Smooth muscle cell (in vitro differentiated cells): ENCODE results near the gene CYTH4. TPM values are rescaled to one million over a fixed set of nuclear protein-coding genes. Genes with fewer than 3 reads are reported as not detected.

Source experiments
- DNase-seq: peaks from one replicate; lab custom pipeline; 2025; ENCODE audit not compliant: unreplicated experiment; lab: John Stamatoyannopoulos, UW
- H2AFZ ChIP-seq: fragments of 200-600 bp; sonication (generic); 2 replicates; pipeline ENCODE4 v1.6.0; 2016; ENCODE audit warnings: antibody characterized with exemption, low read depth, mild to moderate bottlenecking
- H3F3A ChIP-seq: fragments of 200-600 bp; sonication (generic); 2 replicates; pipeline ENCODE4 v1.6.0; 2017; ENCODE audit warnings: antibody characterized with exemption, low read depth
- H3K27ac ChIP-seq: fragments of 200-600 bp; sonication (generic); 2 replicates; pipeline ENCODE4 v1.5.1; 2016; ENCODE audit warnings: low read depth, mild to moderate bottlenecking
- H3K27me3 ChIP-seq: fragments of 200-600 bp; sonication (generic); 2 replicates; pipeline ENCODE4 v1.6.1; 2016; ENCODE audit warnings: low read depth, mild to moderate bottlenecking
- H3K36me3 ChIP-seq: fragments of 200-600 bp; sonication (generic); 2 replicates; pipeline ENCODE4 v1.5.1; 2016; ENCODE audit warnings: low read depth
- H3K4me1 ChIP-seq: fragments of 200-600 bp; sonication (generic); 2 replicates; pipeline ENCODE4 v1.5.1; 2016; ENCODE audit warnings: low read depth
- H3K4me2 ChIP-seq: fragments of 200-600 bp; sonication (generic); 2 replicates; pipeline ENCODE4 v1.6.0; 2016; ENCODE audit warnings: mild to moderate bottlenecking
- H3K4me3 ChIP-seq: fragments of 200-600 bp; sonication (generic); 2 replicates; pipeline ENCODE4 v1.5.1; 2016; ENCODE audit warnings: mild to moderate bottlenecking
- H3K79me2 ChIP-seq: fragments of 200-600 bp; sonication (generic); 2 replicates; pipeline ENCODE4 v1.6.0; 2016; ENCODE audit warnings: low read depth, mild to moderate bottlenecking
- H3K9ac ChIP-seq: fragments of 200-600 bp; sonication (generic); 2 replicates; pipeline ENCODE4 v1.6.0; 2016; ENCODE audit warnings: low read depth
- H3K9me3 ChIP-seq: fragments of 200-600 bp; sonication (generic); replicated peaks from 2 replicates; pipeline ENCODE4 v1.5.1; 2016; ENCODE audit warnings: low read depth
- H4K20me1 ChIP-seq: fragments of 200-600 bp; sonication (generic); 2 replicates; pipeline ENCODE4 v1.6.0; 2016; ENCODE audit warnings: low read depth
- WGBS: methylation state at CpG from one replicate; pipeline ENCODE4 v1.1.7; 2016; ENCODE audit warnings: low lambda C conversion rate; 5-methylcytosine and 5-hydroxymethylcytosine counted together
- polyA plus RNA-seq: library from polyadenylated mRNA; unstranded; fragments of >200 nt; fragmentation: Nextera tagmentation; extraction: Ambion mirVana; gene quantifications from 2 replicates; pipeline ENCODE4 v1.2.1, GENCODE V29; 2016
- total RNA-seq: library from RNA; depleted of rRNA; stranded (reverse); fragments of >200 nt; gene quantifications from 2 replicates; pipeline ENCODE4 v1.2.3, GENCODE V29; 2014
- TF ChIP-seq, protein P1 (sequence below): fragments of 200-600 bp; sonication (generic); IDR thresholded peaks from 2 replicates; pipeline ENCODE4 v1.5.1; 2017; ENCODE audit warnings: borderline replicate concordance, mild to moderate bottlenecking, antibody characterized with exemption; ENCODE audit not compliant: insufficient read depth, poor library complexity, severe bottlenecking

The CYTH4 gene
- total and polyA plus RNA-seq, 2 experiments from 2014 or later, result not detected

GRCh38 chr22:37303821-37304274 is 21.5 kb downstream of the CYTH4 start:
- Histone ChIP-seq H3K27ac (peak overlapping the region; percentile 80), H3K4me2 (peak overlapping the region; percentile 62), H4K20me1 (no peaks in the 10 kb centered on the region), H3K27me3 (no peaks in the 10 kb centered on the region), H3K9ac (peak overlapping the region; percentile 57), H3K9me3 (no peaks in the 10 kb centered on the region), H3F3A (peaks cover 22% of the 10 kb centered on the region), H3K4me1 (peaks cover 30% of the 10 kb centered on the region), H3K36me3 (no peaks in the 10 kb centered on the region), H3K79me2 (no peaks in the 10 kb centered on the region), H3K4me3 (no peak overlapping the region), H2AFZ (no peak overlapping the region)
- peak; percentile 41 for DNase-seq
- WGBS, result 44% methylated on average over 9 of the region's 9 CpGs
- TF ChIP-seq, protein P1, sequence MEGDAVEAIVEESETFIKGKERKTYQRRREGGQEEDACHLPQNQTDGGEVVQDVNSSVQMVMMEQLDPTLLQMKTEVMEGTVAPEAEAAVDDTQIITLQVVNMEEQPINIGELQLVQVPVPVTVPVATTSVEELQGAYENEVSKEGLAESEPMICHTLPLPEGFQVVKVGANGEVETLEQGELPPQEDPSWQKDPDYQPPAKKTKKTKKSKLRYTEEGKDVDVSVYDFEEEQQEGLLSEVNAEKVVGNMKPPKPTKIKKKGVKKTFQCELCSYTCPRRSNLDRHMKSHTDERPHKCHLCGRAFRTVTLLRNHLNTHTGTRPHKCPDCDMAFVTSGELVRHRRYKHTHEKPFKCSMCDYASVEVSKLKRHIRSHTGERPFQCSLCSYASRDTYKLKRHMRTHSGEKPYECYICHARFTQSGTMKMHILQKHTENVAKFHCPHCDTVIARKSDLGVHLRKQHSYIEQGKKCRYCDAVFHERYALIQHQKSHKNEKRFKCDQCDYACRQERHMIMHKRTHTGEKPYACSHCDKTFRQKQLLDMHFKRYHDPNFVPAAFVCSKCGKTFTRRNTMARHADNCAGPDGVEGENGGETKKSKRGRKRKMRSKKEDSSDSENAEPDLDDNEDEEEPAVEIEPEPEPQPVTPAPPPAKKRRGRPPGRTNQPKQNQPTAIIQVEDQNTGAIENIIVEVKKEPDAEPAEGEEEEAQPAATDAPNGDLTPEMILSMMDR, result no peak

DNA sequence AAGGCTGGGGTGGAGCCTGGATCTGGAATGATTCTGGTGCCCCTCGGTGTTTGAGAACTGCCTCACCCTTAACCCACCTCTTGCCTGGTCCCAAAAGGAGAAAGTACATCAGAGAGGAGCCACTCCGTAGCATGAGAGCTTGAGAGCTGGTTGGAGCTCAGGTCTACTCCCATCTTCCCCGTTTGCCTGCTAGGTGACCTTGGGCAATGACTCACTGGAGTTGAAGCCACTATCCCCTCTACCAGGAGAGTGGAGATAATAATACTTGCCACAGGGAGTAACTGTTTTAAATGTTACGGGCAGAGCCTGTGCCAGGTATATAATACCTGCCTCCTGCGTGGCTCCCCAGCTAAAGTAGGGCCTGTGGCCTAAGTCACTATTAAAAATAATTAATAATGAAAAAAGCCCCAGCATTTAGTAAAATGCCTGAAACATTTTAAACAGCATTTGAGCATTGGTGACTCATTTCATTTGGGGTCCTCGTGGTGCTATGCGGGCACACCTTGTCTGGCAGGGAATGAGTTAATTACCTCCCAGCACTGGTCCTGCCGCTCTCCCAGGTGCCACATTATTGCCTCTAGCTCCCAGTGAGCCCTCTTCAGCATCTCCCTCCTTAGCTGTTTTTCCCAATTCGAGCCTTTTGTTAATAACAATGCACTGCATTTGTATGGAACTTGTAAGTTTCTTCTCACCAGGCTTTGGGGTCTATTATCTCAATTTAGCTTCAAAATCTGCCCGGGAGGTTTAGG is 22.5 kb downstream of the CYTH4 start:
- peak overlapping the region; percentile 80 for H3K27ac ChIP-seq
- TF ChIP-seq, protein P1, result no peak
- H3K27me3 ChIP-seq, result no peaks in the 10 kb centered on the region
- H3K9ac ChIP-seq, result peak overlapping the region; percentile 57
- WGBS, result 49% methylated on average over 10 of the region's 10 CpGs
- H2AFZ ChIP-seq, result no peak overlapping the region
- no peaks in the 10 kb centered on the region for H4K20me1 ChIP-seq
- H3F3A ChIP-seq, result peaks cover 22% of the 10 kb centered on the region
- no peaks in the 10 kb centered on the region for H3K36me3 ChIP-seq
- no peaks in the 10 kb centered on the region for H3K79me2 ChIP-seq
- no peaks in the 10 kb centered on the region for H3K9me3 ChIP-seq
- no peak overlapping the region for H3K4me3 ChIP-seq
- DNase-seq, result no peak
- peaks cover 30% of the 10 kb centered on the region for H3K4me1 ChIP-seq
- peak overlapping the region; percentile 62 for H3K4me2 ChIP-seq

DNA sequence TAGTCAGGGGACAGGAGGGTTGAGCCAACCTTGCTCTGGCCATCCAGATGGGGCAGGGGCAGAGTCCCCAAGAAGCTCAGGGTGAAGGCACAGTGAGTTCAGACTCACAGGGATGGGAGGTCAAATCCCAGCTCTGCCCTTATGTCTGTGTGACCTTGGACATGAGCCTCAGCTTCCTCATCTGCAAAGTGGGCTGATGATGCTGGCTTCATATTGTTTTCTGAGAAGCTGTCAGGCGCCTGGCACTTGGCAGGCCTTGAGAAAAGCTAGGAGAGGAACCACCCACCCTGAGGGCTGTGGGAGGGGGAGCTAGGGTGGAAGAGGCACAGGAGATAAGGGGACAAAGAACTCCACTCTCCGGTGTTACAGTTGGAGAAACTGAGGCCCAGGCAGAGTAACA is 23.6 kb downstream of the CYTH4 start:
- TF ChIP-seq, protein P1, result no peak
- Histone ChIP-seq H3K4me3 (no peak overlapping the region), H3K4me1 (peaks cover 30% of the 10 kb centered on the region), H3K27ac (peak overlapping the region; percentile 92), H3K4me2 (no peak overlapping the region), H3K79me2 (no peaks in the 10 kb centered on the region), H2AFZ (no peak overlapping the region), H3F3A (peaks cover 22% of the 10 kb centered on the region), H4K20me1 (no peaks in the 10 kb centered on the region), H3K9me3 (no peaks in the 10 kb centered on the region), H3K9ac (no peak overlapping the region), H3K27me3 (no peaks in the 10 kb centered on the region), H3K36me3 (no peaks in the 10 kb centered on the region)
- 100% methylated on average over 2 of the region's 2 CpGs for WGBS
- DNase-seq, result no peak

DNA sequence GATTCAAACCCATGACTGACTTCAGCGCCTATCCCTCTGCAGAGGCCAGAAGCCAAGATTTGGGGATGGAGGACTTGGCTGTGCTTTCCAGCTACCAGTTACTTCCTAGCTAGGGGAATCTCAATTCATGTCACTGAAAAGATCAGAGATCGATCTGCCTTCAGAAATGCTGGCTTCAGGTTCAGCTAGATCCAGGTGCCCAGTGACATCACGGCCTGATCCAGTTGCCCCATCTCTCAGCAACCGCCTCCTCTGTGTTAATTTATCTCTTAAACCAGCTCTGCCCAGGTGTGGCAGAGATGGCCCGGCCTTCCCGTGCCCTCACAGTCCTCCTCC is 24.2 kb downstream of the CYTH4 start:
- no peak overlapping the region for H3K4me3 ChIP-seq
- no peaks in the 10 kb centered on the region for H3K36me3 ChIP-seq
- WGBS, result 61% methylated on average over 6 of the region's 6 CpGs
- no peaks in the 10 kb centered on the region for H3K79me2 ChIP-seq
- H3K4me1 ChIP-seq, result peaks cover 30% of the 10 kb centered on the region
- TF ChIP-seq, protein P1, result no peak
- peak overlapping the region; percentile 92 for H3K27ac ChIP-seq
- DNase-seq, result no peak
- no peaks in the 10 kb centered on the region for H3K9me3 ChIP-seq
- H3K9ac ChIP-seq, result peak overlapping the region; percentile 71
- no peak overlapping the region for H2AFZ ChIP-seq
- H3F3A ChIP-seq, result peaks cover 22% of the 10 kb centered on the region
- no peak overlapping the region for H3K4me2 ChIP-seq
- H4K20me1 ChIP-seq, result no peaks in the 10 kb centered on the region
- H3K27me3 ChIP-seq, result no peaks in the 10 kb centered on the region
